ES-I3 (cell line): ENCODE data around the gene LZIC.
"Not testable (repeated sequence)": the region's sequence is repeated elsewhere in the genome, so short reads cannot be mapped to it uniquely, and the experiment has no call there.

Experiments used
- H3K36me3 ChIP-seq: 2 replicates; pipeline ENCODE4 v1.6.1; 2013; ENCODE audit warnings: mild to moderate bottlenecking, low read length, control low read depth, moderate library complexity; ENCODE audit not compliant: insufficient read depth
- H3K4me1 ChIP-seq: 2 replicates; pipeline ENCODE4 v1.6.1; 2013; ENCODE audit warnings: mild to moderate bottlenecking, control low read depth, low read length; ENCODE audit not compliant: insufficient read depth
- H3K9ac ChIP-seq: 2 replicates; pipeline ENCODE4 v1.6.1; 2013; ENCODE audit warnings: low read depth, mild to moderate bottlenecking, low read length, moderate library complexity
- H3K9me3 ChIP-seq: 2 replicates; pipeline ENCODE4 v1.6.1; 2013; ENCODE audit warnings: mild to moderate bottlenecking, low read length, moderate library complexity; ENCODE audit not compliant: control insufficient read depth, insufficient read depth

Gene LZIC

DNA sequence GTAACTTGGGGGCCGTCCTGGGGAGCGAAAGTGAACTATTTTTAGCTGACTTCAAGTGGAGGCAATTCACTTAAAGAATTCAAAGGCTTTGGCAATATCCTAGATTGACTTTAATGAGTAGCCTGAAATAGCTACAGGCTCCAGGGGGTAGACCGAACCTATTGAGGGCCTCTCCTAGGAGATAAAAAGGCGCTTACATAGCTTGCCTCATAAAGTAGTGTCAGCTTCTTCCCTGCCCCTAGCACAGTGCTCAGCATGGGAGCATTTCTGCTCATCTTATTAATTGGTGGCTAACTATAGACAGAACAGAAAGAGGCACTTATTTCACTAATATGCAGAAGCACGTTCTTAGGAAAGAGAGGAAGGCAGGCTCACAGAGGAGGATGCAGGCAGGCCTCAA, 20.8 kb downstream of the LZIC start:
- no peaks in the 10 kb centered on the region; the same call in 1 of the 2 replicates for H3K36me3 ChIP-seq
- peaks cover 24% of the 10 kb centered on the region; the same call in 1 of the 2 replicates for H3K4me1 ChIP-seq
- no peak overlapping the region for H3K9ac ChIP-seq
- no peaks in the 10 kb centered on the region for H3K9me3 ChIP-seq

GRCh38 chr1:9920606-9921005, 22.6 kb downstream of the LZIC start:
- Histone ChIP-seq H3K9ac (no peak overlapping the region), H3K9me3 (no peaks in the 10 kb centered on the region), H3K4me1 (peaks cover 13% of the 10 kb centered on the region; the same call in 1 of the 2 replicates), H3K36me3 (no peaks in the 10 kb centered on the region; the same call in 1 of the 2 replicates)

GRCh38 chr1:9917901-9918300, 25.3 kb downstream of the LZIC start:
- Histone ChIP-seq H3K9me3 (no peaks in the 10 kb centered on the region), H3K4me1 (peaks cover 10% of the 10 kb centered on the region; the same call in 1 of the 2 replicates), H3K36me3 (no peaks in the 10 kb centered on the region; the same call in 1 of the 2 replicates), H3K9ac (no peak overlapping the region)

- not testable (repeated sequence) for H3K4me1 ChIP-seq, H3K9ac ChIP-seq, H3K9me3 ChIP-seq, H3K36me3 ChIP-seq
These were observed 25.7 kb downstream of the LZIC start for GRCh38 chr1:9917495-9917894.

DNA sequence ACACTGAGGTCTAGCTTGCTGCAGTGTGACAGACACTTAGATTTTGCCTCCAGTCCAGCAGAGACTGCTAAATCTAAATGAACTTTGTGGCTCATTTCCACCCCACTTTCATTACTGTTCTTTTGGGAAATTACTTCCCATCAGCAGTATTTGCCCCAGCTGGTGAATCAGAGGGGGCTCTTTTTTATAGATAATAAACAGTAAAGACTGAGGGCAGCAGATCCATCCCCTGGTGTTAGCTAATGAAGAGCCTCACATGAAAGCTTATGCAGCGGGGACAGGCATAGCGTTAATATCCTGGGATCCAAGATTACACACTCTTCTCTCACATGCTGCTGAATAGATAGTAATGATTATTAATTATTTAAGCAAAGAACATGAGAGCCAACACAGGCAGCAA, 26.7 kb downstream of the LZIC start:
- Histone ChIP-seq H3K36me3 (no peaks in the 10 kb centered on the region; the same call in 1 of the 2 replicates), H3K9me3 (no peaks in the 10 kb centered on the region), H3K4me1 (no peaks in the 10 kb centered on the region), H3K9ac (no peak overlapping the region)

DNA sequence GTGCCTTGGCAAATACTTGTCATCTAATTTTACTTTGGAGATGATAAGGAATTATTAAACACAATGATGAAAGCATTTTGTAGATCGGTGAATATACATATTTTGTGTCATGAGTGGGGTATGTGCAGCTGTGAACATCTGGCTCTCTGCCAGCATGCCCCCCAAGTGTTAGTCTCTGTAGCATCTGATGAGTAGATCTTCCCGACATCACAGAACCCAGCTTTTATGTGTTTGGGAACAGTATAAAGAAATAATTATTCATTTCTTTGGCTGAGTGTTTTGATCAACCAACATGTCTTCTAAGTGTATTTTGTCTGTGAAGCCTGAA, 28.6 kb downstream of the LZIC start:
- no peaks in the 10 kb centered on the region; the same call in 1 of the 2 replicates for H3K36me3 ChIP-seq
- H3K9ac ChIP-seq, result no peak overlapping the region
- H3K4me1 ChIP-seq, result no peaks in the 10 kb centered on the region
- no peaks in the 10 kb centered on the region for H3K9me3 ChIP-seq

DNA sequence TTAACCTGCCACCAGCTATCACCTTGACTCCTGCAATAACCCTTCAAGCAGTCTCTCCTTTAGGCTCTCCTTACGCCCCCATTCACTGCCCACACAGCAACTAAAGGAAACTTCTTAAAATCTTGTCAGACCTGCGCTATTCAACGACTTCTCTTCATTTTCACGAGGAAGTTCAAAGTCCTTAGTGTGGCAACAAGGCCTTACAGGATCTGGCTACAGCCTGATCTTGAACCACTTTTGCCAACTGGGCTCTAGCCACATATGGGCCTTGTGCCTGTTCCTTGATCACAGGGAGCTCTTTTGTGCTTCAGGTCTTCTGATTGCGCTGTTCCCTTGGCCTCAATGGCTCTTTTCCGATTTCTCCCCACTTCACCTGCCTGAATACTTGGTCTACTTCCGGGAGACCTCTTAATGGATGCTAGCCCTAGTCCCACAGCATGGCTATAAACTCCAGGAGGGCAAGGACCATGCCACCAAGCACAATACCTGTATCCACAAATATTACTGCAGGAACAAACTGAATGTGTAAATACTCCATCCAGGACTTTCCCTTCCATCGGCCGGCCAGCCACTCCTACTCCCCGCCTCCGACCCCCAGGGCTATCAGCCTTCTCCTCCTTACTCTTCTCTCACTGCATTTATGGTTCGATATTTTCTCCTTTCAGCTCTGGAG, 30.8 kb downstream of the LZIC start:
- Histone ChIP-seq H3K36me3 (no peaks in the 10 kb centered on the region), H3K4me1 (no peaks in the 10 kb centered on the region; the same call in 1 of the 2 replicates), H3K9me3 (no peaks in the 10 kb centered on the region), H3K9ac (no peak overlapping the region)

DNA sequence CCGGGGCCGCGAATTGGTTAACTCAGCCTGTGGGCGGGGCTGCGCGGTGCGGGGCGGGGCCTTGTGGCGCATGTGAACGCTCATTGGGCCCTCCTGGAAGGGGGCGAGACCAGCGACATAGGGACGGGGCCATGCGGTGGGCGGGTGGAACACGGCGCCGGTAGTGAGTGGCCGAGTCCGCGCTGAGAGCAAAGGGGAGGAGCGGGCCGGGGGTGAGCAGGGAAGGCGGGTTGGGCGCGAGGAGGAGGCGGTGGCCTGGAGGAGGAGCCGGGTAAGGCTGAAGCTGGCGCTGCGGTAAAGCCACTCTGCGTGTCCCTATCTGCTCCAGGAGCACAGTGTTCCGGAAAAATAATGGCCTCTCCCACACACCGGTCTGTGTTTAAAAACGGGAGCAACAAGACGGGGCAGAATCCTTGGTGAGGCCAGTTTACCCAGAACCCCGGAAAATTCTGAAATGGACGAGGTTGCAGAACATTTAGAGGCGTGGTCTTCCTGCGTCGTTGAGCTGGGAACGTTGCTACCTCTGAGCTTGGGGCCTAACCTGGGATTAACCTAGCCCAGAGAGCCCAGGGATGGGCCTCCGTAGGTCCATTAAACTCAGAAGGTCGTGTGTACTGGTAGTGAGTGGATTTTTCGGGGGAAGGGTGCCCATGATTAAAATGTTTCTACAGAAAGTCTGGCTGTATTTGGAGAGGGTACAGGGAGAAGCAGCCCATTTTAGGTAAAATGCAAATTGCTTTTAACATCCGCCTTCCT, 32.6 kb downstream of the LZIC start:
- peak overlapping the region; percentile 87 for H3K9ac ChIP-seq
- H3K4me1 ChIP-seq, result no peaks in the 10 kb centered on the region; the same call in 1 of the 2 replicates
- no peaks in the 10 kb centered on the region for H3K36me3 ChIP-seq
- H3K9me3 ChIP-seq, result no peaks in the 10 kb centered on the region

- Histone ChIP-seq H3K9me3 (no peaks in the 10 kb centered on the region), H3K4me1 (peaks cover 1% of the 10 kb centered on the region; the same call in 1 of the 2 replicates), H3K9ac (peak within 1 kb of the TSS; percentile 87), H3K36me3 (no peaks in the 10 kb centered on the region)
These were observed 33.1 kb downstream of the LZIC start, which contains the start of gene CTNNBIP1 for GRCh38 chr1:9910076-9910422. TSS of gene CTNNBIP1 (minus strand) at chr1:9910269. CDS start at chr1:9872064, 38,205 bp downstream.

DNA sequence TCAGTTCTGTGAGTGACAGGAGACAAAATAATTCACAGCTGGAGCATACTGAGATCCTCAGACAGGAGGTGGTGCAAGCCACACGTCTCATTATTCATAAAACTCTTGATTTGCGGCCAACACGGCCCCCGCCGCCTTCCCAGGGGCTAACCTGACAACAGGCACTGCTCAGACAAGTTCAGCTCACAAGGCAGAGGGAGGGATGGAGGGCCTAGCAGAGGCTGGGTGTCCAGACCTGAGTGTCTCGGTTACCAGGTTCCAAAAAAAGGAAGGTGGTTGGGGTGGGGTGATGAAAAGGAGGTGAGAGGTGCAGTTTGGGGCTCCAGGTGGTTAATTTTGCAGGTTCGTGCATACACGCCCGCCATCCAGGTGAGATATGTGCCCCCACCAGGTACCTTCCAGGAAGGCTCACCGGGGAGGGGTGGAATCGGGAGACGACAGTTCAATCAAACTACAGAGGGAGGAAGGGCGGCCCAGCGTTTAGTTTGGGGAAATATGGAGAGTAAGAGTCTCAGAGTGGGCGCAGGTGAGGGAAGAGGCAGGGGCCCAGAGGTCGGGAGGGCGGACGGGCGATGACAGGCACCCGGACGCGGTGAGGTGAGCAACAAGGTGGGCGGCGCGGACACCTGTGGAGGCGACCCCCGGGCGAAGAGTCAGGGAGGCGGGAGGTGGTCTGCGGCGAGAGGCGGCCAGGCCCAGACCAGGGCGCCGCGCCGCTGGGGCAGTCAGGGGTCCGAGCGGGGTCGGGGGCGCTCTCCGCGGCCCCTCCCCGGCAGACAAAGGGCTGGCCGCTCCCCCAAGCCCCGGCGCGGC, 33.8 kb downstream of the LZIC start:
- Histone ChIP-seq H3K9ac (peak overlapping the region; percentile 83), H3K4me1 (peaks cover 4% of the 10 kb centered on the region; the same call in 1 of the 2 replicates), H3K36me3 (no peaks in the 10 kb centered on the region), H3K9me3 (no peaks in the 10 kb centered on the region)

DNA sequence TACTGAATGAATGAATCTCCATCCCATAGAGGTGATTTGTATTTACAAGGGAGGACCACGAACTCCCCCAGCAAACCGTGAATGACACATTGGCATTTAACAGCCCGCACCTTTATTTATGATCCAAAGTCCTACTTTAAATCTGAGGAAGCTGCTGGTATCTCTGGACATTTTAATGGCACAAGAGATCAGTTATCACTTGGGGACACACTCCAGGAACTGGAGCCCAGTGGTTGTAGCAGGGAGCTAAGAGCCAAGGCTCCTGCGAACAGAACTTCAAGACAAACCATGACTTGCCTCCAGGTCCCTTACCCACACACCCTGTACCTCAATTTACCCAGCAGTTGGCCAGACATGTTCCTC, 34.3 kb downstream of the LZIC start:
- Histone ChIP-seq H3K4me1 (peaks cover 4% of the 10 kb centered on the region; the same call in 1 of the 2 replicates), H3K9me3 (no peaks in the 10 kb centered on the region), H3K36me3 (no peaks in the 10 kb centered on the region), H3K9ac (peak overlapping the region; percentile 83; the same call in 1 of the 2 replicates)

DNA sequence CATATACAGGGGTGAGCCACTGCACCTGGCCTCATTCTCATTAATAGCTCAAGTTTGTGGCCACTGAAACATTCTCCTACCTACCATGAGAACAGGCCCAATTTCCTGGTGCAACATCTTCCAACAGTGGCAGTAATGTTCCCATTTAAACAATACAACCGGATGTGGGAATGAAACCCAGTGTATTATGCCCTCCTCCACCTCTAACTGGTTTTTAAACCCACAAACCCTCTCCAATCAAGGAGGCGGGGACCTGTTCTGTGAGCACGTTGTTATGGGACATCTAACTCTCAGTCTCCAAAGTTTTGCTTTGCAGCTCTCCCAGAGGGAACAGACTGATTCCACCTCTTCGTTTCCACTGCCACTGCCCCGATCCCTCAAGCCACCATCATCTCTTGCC, 35.8 kb downstream of the LZIC start:
- Histone ChIP-seq H3K9me3 (no peaks in the 10 kb centered on the region), H3K9ac (no peak overlapping the region), H3K4me1 (peaks cover 4% of the 10 kb centered on the region; the same call in 1 of the 2 replicates), H3K36me3 (no peaks in the 10 kb centered on the region)

DNA sequence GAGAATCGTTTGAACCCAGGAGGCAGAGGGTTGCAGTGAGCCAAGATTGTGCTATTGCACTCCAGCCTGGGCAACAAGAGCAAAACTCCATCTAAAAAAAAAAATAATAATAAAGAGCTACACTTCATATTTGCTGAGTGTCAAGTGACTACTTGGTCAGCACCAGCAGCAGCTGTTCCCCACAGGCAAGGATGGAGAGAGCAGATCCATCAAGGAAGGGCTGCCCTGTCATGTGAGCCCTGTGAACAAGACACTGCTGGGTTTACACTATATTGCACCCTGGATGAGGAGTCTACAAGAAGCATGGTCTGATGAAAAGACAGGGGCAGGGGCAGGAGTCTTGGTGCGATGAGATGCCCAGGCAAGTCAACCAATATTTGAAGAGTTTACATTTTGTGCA, 36.7 kb downstream of the LZIC start:
- H3K9me3 ChIP-seq, result no peaks in the 10 kb centered on the region
- H3K36me3 ChIP-seq, result no peaks in the 10 kb centered on the region
- peaks cover 4% of the 10 kb centered on the region; the same call in 1 of the 2 replicates for H3K4me1 ChIP-seq
- H3K9ac ChIP-seq, result no peak overlapping the region

DNA sequence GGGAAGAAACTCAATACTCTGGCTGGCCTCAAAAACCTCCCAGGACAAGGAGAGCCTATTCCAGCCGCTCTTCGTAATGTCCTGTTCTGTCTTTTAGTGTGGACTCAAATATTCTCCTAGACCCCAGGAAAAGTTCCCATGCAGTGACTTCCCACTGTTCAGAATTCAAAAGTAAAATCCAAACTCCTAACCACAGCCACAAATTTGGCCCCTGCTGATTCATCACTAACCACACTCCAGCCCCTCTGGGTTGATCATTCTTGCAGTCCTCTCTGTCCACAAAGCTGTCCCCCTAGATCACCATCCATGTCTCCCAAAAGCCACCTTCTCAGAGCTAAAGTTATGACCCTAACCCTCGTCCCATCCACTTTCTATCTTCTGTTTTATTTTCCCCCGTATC, 38.2 kb downstream of the LZIC start:
- Histone ChIP-seq H3K9me3 (no peaks in the 10 kb centered on the region), H3K4me1 (peaks cover 4% of the 10 kb centered on the region; the same call in 1 of the 2 replicates), H3K9ac (no peak overlapping the region), H3K36me3 (no peaks in the 10 kb centered on the region)
